Adipocyte (in vitro differentiated cells): ENCODE results near the gene PRKCH.

Source experiments
- DNase-seq: peaks from one replicate; pipeline ENCODE4 v3.0.0-alpha.2; 2015; ENCODE audit warnings: low read depth
- H3K27me3 ChIP-seq: replicated peaks from 2 replicates; pipeline ENCODE4 v1.7.0; 2013; ENCODE audit warnings: mild to moderate bottlenecking, low read length, moderate library complexity; ENCODE audit not compliant: control insufficient read depth, insufficient read depth
- H3K36me3 ChIP-seq: 2 replicates; pipeline ENCODE4 v1.7.0; 2013; ENCODE audit warnings: low read length, mild to moderate bottlenecking, moderate library complexity; ENCODE audit not compliant: control insufficient read depth, insufficient read depth, severe bottlenecking
- H3K4me1 ChIP-seq: 2 replicates; pipeline ENCODE4 v1.7.0; 2013; ENCODE audit warnings: mild to moderate bottlenecking, low read length, moderate library complexity; ENCODE audit not compliant: control insufficient read depth, insufficient read depth
- H3K4me3 ChIP-seq: 2 replicates; pipeline ENCODE4 v1.7.0; 2013; ENCODE audit warnings: mild to moderate bottlenecking, low read length, moderate library complexity
- H3K9ac ChIP-seq: 2 replicates; pipeline ENCODE4 v1.7.0; 2013; ENCODE audit warnings: mild to moderate bottlenecking, low read length, moderate library complexity
- H3K9me3 ChIP-seq: 2 replicates; pipeline ENCODE4 v1.7.0; 2013; ENCODE audit warnings: mild to moderate bottlenecking, low read length, moderate library complexity; ENCODE audit not compliant: control insufficient read depth

Gene PRKCH

GRCh38 chr14:61538464-61539022 lies 217.2 kb downstream of the PRKCH start:
- H3K36me3 ChIP-seq = no peaks in the 10 kb centered on the region
- peaks cover 38% of the 10 kb centered on the region for H3K4me1 ChIP-seq
- H3K9me3 ChIP-seq = no peaks in the 10 kb centered on the region
- H3K9ac ChIP-seq = no peak overlapping the region
- no peaks in the 10 kb centered on the region for H3K27me3 ChIP-seq
- no peak for DNase-seq
- H3K4me3 ChIP-seq = no peak overlapping the region

GRCh38 chr14:61539631-61540030 lies 218.3 kb downstream of the PRKCH start:
- Histone ChIP-seq H3K9me3 (no peaks in the 10 kb centered on the region), H3K9ac (no peak overlapping the region), H3K27me3 (no peaks in the 10 kb centered on the region), H3K36me3 (no peaks in the 10 kb centered on the region), H3K4me1 (peaks cover 45% of the 10 kb centered on the region), H3K4me3 (no peak overlapping the region)
- no peak for DNase-seq

- H3K9ac ChIP-seq = no peak overlapping the region
- H3K4me3 ChIP-seq = no peak overlapping the region
- H3K27me3 ChIP-seq = no peaks in the 10 kb centered on the region
- H3K4me1 ChIP-seq = peaks cover 54% of the 10 kb centered on the region
- H3K36me3 ChIP-seq = no peaks in the 10 kb centered on the region
- H3K9me3 ChIP-seq = no peaks in the 10 kb centered on the region
- no peak for DNase-seq
Observed at GRCh38 chr14:61540931-61541330, 219.6 kb downstream of the PRKCH start.

- peak overlapping the region; percentile 85 for H3K9ac ChIP-seq
- peak overlapping the region; percentile 35 for H3K4me3 ChIP-seq
- no peaks in the 10 kb centered on the region for H3K36me3 ChIP-seq
- no peaks in the 10 kb centered on the region for H3K27me3 ChIP-seq
- H3K4me1 ChIP-seq = peaks cover 58% of the 10 kb centered on the region
- H3K9me3 ChIP-seq = no peaks in the 10 kb centered on the region
- no peak for DNase-seq
Observed at GRCh38 chr14:61542848-61543790, 221.7 kb downstream of the PRKCH start.

- Histone ChIP-seq H3K9me3 (no peaks in the 10 kb centered on the region), H3K9ac (peak overlapping the region; percentile 85), H3K27me3 (no peaks in the 10 kb centered on the region), H3K36me3 (no peaks in the 10 kb centered on the region), H3K4me3 (peak overlapping the region; percentile 27), H3K4me1 (peaks cover 58% of the 10 kb centered on the region)
- DNase-seq = no peak
Observed at GRCh38 chr14:61543946-61544345, 222.6 kb downstream of the PRKCH start.

DNA sequence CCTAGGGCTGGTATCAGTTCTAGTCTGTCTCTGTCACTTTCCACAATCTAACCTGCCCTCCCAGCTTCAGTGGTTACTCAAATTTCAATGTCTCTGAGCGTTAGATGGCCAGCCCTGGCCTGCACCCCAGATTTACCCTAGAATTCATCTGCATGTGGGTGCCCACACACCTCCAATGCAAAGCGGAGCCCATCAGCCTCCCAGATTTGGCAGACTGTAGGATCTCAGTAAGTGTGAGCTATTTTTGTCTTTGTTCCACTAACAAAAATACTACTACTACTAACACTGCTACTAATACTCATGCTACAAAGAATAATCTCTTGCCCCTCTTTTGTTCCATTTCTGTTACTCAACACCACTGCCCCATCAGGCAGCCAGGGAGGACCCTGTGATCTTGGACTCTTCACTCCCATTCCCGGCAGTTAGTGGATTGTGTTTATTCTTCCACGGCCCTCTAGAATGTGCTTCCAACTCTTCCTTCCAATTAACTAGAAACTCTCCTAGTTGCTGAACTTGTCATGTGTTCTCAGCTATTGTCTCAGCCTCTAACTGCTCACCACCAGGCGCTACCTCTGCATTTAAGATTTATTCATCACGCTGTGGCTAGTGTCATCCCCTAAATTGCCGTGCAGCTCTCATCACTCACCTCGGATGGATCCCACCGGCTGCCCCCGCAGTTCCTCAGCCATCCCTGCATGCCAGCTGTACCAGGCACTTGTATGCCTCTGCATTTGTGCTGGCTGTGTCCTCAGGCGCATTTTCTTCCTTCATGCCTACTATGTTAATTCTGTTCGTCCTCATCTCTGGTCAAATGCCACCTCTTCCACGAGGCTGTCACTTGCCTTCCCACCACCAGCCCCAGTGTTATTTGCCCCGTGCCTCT lies 223.3 kb downstream of the PRKCH start:
- no peaks in the 10 kb centered on the region for H3K9me3 ChIP-seq
- H3K4me1 ChIP-seq = peaks cover 65% of the 10 kb centered on the region

GRCh38 chr14:61545726-61546455 lies 224.5 kb downstream of the PRKCH start:
- H3K9me3 ChIP-seq = no peaks in the 10 kb centered on the region
- no peak overlapping the region for H3K9ac ChIP-seq
- no peaks in the 10 kb centered on the region for H3K27me3 ChIP-seq
- DNase-seq = no peak
- H3K36me3 ChIP-seq = no peaks in the 10 kb centered on the region
- H3K4me1 ChIP-seq = peaks cover 67% of the 10 kb centered on the region
- no peak overlapping the region for H3K4me3 ChIP-seq

More for the DNA sequence above, 223.3 kb downstream of the PRKCH start:
- peak overlapping the region; percentile 85 for H3K9ac ChIP-seq
- DNase-seq = no peak
- H3K4me3 ChIP-seq = no peak overlapping the region
- no peaks in the 10 kb centered on the region for H3K27me3 ChIP-seq
- no peaks in the 10 kb centered on the region for H3K36me3 ChIP-seq

- no peaks in the 10 kb centered on the region for H3K27me3 ChIP-seq
- peak overlapping the region; percentile 29 for H3K9ac ChIP-seq
- no peaks in the 10 kb centered on the region for H3K9me3 ChIP-seq
- peak; percentile 72 for DNase-seq
- H3K36me3 ChIP-seq = no peaks in the 10 kb centered on the region
- H3K4me1 ChIP-seq = peaks cover 67% of the 10 kb centered on the region
- H3K4me3 ChIP-seq = no peak overlapping the region
Observed at GRCh38 chr14:61547186-61548069, 226.0 kb downstream of the PRKCH start.

DNA sequence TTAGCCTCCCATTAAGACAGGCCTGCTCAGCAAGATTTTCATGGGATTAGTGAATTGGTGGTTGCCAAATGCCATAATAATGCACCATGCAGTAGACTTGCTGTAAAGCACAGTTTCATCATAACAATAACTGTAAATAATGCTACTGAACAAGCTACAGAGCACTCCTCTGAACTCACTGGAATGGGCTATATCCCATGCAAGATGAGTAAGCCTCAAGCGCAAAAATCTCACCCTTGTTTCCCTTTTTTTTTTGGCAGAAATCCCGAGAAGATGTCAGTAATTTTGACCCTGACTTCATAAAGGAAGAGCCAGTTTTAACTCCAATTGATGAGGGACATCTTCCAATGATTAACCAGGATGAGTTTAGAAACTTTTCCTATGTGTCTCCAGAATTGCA lies 228.0 kb downstream of the PRKCH start:
- H3K9ac ChIP-seq = no peak overlapping the region
- H3K9me3 ChIP-seq = no peaks in the 10 kb centered on the region
- no peaks in the 10 kb centered on the region for H3K36me3 ChIP-seq
- peaks cover 63% of the 10 kb centered on the region for H3K4me1 ChIP-seq
- no peaks in the 10 kb centered on the region for H3K27me3 ChIP-seq
- no peak overlapping the region for H3K4me3 ChIP-seq
- DNase-seq = no peak

GRCh38 chr14:61551384-61551783 lies 230.0 kb downstream of the PRKCH start:
- no peak overlapping the region for H3K4me3 ChIP-seq

More at GRCh38 chr14:61551384-61551783, 230.0 kb downstream of the PRKCH start:
- DNase-seq = no peak
- H3K4me1 ChIP-seq = peaks cover 64% of the 10 kb centered on the region
- no peak overlapping the region for H3K9ac ChIP-seq
- H3K36me3 ChIP-seq = no peaks in the 10 kb centered on the region
- no peaks in the 10 kb centered on the region for H3K9me3 ChIP-seq
- no peaks in the 10 kb centered on the region for H3K27me3 ChIP-seq
